ENCODE results near the gene PIK3C2G.
"Not testable (repeated sequence)": the region's sequence is repeated elsewhere in the genome, so short reads cannot be mapped to it uniquely, and the experiment has no call there.

PIK3C2G gene

DNA sequence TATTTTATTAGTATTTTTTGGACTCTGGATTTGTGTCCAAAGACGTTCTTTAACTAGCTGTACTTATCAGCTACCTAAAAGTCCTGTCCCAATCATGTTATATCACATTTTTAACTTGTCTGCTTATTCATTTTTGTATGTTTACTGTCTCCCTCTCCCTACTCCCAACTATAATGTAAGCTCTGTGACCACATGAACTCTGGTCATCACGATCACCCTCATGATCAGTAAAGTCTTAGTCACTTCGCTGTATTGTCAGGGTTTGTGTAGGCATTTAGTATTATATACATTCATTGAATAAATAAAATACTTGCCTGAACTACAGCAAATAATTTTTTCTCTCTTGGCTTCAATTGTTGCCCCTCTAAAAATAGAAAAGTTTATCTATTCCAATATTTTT is 211.0 kb downstream of the PIK3C2G start:
- DNase-seq (ENCODE audit: low spot score): no peak

DNA sequence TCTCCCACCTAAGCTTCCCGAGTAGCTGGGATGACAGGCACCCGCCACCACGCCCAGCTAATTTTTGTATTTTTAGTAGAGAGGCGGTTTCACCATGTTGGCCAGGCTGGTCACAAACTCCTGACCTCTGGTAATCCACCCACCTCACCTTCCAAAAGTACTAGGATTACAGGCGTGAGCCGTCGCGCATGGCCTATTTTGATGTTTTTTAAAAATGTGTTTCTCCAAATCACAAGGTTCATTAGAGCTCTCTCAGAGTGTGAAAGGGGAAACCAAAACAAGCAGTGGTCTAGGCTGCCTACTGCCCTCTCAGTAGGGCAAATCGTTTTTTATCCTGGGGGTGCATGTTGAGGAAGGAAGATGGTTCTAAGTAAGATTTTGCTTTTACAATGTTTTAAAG is 211.5 kb downstream of the PIK3C2G start:
- DNase-seq (ENCODE audit: low spot score): no peak

DNA sequence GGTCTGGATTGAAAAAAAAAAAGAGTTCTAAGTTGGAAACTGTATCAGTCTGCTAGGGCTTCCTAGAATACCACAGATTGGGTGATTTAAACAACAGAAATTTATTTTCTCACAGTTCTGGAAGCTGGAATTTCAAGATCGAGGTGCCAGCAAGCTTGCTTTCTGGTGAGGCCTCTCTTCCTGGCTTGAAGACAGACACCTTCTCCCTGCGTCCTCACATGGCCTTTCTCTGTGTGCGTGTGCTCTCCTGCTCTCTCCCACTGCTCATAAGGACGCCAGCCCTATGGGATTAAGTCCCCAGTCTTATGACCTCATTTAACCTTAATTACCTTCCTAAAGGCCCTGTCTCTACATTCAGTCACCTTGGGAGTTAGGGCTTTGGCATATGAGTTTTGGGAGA is 215.5 kb downstream of the PIK3C2G start:
- DNase-seq (ENCODE audit: low spot score): no peak

DNA sequence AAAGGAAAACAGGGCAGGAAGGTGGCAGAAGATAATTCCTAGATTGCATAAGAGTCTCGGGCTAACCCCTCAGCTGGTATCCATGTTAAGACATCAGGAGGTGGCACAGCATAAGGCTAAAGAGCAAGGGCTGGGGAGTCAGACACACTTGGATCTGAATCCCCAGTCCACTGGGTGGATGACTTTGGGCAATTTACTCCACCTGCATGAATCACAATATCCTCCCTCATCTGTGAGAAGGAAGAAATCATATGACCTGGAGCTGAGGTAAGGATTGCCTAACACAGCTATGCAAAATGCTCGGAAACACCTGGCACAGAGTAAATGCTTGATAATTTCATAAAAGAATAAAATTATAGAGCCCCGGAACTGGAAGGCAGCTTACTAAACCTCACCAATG is 217.9 kb downstream of the PIK3C2G start:
- no peak for DNase-seq (ENCODE audit: low spot score)

DNA sequence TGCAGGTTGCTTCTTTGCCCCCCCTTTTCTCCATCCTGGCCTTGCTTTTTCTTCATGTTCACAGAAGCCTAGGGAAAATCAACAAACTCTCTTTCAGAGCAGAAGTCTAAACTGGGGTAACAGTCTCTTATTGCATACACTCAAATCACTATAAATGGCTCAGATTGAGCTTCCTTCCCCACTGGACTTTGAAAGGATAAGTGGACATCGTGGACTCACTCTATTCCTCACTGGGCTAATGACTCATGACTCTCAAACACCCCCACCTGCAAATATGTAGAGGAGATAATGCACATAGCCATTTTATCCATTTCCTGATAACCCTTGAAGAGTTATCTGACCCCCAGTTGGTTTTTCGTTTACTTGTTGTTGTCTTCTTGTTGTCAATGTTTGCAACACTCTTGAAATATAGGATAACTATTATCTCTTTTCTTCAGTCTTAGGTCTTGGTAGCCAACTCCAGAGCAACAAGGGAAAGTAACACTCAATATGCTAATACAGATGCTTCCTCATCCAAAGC is 221.3 kb downstream of the PIK3C2G start:
- DNase-seq (ENCODE audit: low spot score): no peak

DNA sequence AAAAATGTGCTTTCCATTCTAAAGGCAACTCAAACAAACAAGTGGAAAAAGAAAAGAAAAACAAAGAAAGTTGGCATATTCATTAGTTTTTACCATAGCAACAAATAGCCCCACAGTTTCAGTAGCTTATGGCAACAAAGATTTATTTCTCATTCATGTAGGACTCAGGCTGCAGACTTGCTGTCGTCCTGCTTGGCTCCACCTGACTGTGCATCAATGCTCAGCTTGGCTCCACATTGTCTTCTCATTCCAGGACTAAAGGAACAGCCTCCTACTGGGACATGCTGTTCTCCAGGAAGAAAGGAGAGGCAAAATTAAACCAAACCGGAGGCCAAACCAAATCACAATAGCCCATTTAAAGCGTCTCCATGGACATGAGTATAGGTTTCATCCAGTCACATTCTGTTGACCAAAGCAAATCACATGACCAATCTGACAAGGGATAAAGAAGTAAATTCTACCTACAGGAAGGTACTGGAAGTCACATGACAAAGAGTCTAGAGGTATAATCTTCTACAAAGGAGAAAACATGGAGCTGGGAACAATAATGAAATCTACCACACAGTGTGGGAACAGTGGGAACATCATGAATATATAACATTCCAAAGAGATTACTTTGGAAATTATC is 222.5 kb downstream of the PIK3C2G start:
- DNase-seq (ENCODE audit: low spot score): peak; percentile 19

DNA sequence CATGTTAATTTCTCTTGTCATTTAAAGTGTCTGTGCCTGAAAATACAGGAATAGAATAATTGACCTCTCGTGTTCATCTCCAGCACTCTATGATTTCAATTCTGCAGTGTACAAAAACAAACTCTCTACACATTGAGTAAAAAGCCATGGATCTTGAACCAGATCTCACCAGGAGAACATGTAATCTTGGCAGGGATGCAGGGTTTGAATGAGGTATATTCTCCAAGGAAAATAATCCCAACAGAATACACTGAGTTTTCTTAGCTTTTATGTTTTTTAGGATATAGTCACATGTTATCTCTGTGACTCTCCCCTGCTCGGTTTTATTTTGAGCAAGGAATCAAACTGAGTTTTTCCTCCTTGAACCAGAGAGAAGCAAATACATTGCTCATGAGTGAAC is 224.7 kb downstream of the PIK3C2G start:
- DNase-seq (ENCODE audit: low spot score): no peak

DNA sequence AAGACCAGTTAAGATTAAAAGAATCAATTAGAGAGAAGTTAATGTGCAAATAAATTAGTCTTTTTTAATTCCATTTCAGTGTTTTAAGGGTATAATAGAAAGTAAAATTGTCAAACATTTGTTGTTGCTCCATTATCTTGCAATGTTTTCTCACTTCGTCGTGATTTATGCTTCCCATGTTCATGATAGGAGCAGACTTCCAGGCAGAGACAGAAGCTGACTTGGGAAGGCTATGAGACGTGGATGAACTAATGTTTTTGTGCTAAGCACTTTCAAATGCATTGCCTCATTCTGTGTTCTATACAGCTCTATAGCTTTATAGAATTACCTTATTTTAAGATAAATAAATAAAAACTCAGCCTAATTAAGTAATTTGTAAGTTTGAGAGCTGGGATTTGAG is 226.2 kb downstream of the PIK3C2G start:
- DNase-seq (ENCODE audit: low spot score): no peak

DNA sequence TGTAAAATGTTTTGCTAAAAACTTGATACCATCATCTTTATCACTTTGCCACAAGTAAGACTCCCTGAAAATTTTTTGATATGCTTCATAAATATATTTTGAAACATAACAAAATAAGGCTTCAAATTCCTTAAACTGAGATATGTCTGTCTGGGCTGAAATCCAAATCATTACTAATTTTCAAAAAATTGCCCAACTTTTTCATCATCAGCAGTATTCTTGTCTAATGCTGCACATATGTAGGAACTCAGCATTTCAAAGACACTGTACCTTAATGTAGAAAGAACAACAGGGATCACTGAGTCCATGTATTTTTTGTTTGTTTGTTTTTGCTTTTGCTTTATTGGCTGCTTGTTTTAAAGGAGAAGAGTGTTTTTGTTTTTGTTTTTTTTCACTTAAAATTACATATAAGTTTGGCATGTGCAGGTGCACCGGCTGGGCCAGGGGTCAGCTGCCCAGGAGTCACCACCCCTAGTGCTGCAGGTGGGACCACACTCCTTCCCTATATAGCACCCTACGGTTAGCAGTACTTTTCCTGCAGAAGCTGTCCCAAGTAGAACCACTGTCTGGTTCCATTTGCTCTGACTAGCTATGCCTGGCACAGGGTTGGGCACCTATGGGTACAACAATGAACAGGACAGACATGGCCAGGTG is 231.2 kb downstream of the PIK3C2G start:
- DNase-seq (ENCODE audit: low spot score): no peak

DNA sequence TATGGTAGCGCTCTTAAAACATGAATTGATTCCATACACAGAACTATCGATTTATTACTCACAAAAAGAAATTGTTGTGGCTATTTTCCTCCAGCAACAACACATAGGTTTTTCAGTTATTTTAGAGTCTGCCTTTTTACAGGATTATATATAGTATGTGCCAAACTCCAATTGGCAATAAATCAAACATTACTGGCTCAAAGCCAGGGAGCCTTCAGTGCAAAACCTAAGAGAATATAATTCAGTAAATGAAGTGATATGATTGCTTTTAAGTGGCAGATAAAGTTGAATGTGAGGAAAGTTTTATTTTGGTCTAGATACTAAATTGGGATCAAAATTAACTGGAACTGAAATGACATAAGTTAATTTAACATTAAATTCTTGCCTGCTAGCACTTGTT is 234.8 kb downstream of the PIK3C2G start:
- DNase-seq (ENCODE audit: low spot score): no peak

DNA sequence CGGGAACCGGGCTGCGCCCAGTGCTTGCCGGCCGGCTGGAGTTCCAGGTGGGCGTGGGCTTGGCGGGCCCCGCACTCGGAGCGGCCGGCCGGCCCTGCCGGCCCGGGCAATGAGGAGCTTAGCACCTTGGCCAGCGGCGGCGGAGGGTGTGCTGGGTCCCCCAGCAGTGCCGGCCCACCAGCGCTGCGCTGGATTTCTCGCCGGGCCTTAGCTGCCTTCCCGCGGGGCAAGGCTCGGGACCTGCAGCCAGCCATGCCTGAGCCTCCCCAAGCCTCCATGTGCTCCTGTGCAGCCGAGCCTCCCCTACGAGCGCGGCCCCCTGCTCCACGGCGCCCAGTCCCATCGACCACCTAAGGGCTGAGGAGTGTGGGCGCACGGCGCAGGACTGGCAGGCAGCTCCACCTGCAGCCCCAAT is 238.8 kb downstream of the PIK3C2G start:
- DNase-seq (ENCODE audit: low spot score): not testable (repeated sequence)

DNA sequence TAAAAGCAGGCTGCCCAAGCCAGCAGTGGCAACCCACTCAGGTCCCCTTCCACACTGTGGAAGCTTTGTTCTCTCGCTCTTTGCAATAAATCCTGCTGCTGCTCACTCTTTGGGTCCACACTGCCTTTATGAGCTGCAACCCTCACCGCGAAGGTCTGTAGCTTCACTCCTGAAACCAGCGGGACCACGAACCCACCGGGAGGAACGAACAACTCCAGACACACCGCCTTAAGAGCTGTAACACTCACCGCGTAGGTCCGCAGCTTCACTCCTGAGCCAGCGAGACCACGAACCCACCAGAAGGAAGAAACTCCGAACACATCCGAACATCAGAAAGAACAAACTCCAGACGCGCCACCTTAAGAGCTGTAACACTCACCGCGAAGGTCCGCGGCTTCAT is 239.4 kb downstream of the PIK3C2G start:
- DNase-seq (ENCODE audit: low spot score): not testable (repeated sequence)

DNA sequence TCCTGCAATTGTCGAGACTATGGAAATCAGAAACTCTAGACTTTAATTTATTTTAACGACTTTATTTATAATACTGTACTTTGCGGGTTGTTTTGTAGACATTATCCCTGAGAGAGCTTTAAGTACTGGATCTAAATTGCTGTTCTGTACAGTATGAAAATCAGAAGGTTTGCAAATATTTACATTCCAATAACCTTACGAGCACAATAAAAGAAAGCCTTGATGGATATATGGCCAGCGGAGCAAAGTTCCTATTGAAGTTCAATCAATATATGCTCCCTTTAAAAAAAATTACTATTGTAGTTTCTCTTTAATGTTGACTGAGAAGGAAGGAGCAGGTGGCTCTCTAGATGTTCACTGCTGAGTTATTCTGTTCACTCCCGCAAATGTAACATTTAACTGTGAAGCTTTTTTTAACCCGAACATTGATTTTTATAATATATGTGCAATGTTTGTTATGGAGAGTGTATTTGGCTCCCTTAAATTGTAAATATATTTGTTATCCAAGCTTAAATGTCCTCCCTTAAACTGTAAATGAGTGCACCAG is 241.2 kb downstream of the PIK3C2G start:
- no peak for DNase-seq (ENCODE audit: low spot score)

DNA sequence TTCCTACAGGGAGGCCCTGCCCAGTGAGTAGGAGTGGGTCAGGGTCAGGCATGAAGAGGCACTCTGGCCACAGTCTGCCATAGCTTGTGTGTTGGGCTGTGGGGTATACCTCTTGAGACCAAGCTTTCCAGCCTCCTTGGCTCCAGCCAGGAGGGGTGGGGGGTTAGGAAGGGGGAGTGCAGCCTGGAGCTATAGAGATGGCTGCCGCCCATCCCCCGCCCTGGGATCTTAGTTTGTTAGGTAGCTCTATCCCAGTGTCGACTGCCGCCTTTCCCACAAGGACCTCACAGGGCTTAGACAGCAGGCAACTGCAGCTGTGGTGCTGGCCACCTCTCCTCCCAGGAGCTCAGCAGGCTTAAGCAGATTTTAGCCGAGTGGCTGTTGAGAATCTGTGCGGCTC is 260.1 kb downstream of the PIK3C2G start:
- DNase-seq (ENCODE audit: low spot score): no peak

DNA sequence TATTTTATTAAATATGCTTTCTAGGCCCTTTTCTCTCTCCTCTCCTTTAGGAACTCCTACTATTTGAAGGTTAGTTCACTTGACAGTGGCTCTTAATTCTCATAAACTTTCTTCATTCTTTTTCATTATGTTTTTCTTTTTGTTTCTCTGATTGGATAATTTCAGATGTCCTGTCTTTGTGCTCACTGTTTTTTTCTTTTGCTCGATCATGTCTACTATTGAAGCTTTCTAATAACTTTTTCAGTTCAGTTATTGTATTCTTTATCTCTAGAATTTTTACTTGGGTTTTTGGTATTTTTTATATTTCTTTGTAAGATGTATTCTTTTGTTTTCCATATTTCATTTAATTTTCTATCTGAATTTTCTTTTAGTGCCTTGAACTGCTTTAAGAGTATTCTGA is 261.5 kb downstream of the PIK3C2G start:
- DNase-seq (ENCODE audit: low spot score): no peak

DNA sequence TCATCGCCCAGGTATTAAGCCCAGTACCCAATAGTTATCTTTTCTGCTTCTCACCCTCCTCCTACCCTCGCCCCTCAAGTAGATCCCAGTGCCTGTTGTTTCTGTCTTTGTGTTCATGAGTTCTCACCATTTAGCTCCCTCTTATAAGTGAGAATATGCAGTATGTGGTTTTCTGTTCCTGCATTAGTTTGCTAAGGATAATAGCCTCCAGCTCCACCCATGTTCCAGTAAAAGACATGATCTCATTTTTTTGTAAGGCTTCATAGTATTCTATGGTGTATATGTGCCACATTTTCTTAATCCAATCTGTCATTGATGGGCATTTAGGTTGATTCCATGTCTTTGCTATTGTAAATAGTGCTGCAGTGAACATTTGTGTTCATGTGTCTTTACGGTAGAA is 281.2 kb downstream of the PIK3C2G start:
- DNase-seq (ENCODE audit: low spot score): not testable (repeated sequence)

DNA sequence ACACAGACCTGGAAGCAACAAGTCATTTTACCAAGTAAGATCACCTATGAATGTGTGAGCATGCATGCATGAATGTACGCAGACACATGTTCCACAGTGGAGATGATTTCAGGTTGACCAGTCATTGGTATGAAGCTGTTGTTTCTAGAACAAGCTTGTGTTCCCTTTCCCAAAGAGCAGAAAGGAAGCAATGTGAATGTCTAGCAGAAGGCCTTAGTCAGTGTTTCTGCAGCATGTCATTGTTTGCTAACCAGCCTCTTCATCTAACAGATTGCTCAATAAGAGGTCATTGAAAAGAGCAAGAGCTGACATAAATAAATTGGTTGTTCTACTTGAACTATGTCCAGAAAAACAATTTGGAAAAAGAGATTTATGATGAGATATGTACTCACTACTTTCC is 285.1 kb downstream of the PIK3C2G start:
- no peak for DNase-seq (ENCODE audit: low spot score)

DNA sequence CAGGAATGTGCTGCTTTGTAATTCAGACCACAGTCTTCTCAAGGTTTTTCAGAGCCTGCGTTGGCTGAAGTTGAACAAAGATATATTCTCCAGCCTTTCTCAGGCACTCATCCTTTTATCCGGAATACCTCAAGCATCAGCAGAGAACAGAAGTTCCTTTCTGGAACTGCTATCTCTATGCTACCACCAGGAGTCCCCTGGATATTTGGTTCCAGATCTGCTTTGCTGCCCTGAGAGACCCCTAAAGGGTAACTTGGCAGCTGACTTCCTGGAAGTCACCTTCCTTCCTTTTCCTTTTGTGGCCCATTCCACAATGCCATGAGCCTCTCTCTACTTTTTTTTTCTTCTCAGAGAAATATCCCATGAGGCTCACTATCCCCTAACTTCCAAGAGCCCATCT is 288.3 kb downstream of the PIK3C2G start:
- DNase-seq (ENCODE audit: low spot score): no peak

DNA sequence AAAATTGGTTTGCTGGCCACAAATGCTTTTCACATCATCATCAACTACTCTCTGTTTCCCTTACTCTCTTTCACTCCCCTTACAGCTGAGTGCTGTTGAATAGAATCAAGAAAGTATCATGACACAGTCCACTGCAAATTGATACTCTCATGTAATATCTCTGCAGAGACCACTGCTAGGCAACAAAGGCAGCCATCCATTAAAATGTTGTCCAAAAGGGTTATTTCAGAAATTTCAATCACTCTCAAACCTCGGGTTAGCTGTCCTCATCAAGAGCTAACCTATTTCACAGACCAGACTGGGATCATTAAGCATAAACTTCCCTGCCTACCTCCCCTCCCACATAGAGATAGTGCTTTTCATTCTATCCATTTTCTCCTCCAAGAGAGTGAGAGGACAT is 289.8 kb downstream of the PIK3C2G start:
- DNase-seq (ENCODE audit: low spot score): no peak

DNA sequence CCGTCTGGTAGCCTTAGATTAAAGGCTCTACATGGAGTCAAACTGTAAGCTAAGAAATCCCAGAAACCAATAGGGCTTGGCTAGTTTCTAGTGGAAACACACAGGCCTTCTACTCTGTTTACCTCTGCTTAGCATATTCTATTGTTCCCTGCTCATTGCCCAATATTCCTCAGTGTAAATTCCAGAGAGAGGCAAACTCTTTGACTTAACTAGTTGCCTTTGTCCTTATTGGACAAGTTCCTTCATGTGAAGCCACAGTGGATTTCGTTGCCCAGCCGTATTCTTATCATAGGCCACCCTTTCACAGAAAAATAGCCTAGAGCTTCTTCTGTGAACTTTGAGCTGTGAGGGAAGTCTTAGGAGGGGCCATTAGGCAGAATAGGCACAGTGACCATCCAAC is 290.4 kb downstream of the PIK3C2G start:
- DNase-seq (ENCODE audit: low spot score): no peak

DNA sequence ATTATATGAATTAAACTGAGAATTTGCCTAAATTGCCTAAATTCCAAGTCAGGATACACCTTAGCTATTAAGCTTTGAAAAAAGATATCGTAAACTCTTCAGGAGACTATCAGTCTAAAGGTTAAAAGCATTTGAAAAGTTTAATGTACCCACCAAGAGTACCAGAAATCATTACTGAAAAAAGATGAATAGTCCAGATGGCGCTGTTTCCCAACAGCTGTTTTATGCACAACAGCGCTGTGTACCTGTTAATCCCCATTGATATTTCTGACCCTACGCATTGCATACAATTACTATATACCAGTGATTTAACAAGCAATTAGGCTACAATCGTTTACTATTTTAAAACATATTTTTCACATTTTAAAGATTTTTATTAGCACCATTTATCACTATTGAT is 291.5 kb downstream of the PIK3C2G start:
- DNase-seq (ENCODE audit: low spot score): no peak

DNA sequence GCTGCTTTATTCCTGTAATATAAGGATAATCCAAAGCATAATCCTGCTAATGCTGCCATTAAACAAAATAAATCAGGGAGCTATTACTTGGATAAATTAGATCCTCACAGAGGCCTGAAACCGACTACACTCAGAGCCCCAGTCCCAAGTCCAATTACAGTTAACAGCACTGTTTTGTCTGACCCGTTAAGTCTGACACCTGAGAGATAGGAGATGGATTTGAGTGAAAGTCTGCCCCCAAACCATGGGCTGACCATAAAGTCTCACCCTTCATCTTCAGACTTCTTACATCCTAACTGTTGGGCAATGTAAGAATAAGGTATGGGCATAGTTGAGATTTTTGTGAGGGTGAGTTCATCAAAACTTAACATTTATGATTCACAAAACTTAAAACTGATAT is 294.8 kb downstream of the PIK3C2G start:
- no peak for DNase-seq (ENCODE audit: low spot score)

DNA sequence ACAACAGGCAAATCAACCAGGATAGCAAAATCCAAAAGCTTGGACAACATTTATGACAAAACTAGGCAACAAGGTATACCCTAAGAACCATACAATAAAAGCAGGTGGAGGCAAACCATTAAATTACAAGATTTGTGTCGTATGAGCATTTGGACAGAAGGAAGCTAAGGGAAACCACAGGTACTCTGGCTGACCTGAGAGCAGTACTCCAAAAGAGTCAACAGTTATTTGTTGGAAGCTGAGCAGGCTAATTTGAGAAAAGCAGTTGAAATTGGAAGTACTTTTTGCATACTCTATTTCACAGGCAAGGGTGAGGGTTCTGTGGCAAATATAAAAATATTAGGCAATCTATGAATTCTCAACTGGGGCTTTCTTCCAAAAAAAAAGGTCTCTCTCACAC is 297.9 kb downstream of the PIK3C2G start:
- no peak for DNase-seq (ENCODE audit: low spot score)

DNA sequence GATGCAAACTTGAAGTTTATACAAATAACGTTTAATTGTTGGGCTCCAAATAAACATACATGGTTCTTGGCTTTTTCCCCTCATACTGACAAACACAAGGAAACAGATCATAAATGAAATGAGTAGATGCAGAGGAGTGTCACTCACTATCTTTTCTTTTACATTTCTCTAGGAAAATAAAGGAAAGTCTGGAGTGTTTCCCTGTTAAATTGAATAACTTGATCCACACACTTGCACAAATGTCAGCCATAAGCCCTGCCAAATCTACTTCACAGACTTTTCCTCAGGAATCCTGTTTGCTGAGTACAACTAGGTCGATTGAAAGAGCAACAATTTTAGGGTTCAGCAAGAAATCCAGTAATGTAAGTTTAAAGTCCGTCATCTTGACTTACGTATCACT is 301.2 kb downstream of the PIK3C2G start:
- no peak for DNase-seq (ENCODE audit: low spot score)
